ENCODE data around the gene NAV2. TPM values are rescaled to one million over a fixed set of nuclear protein-coding genes. Genes with fewer than 3 reads are reported as not detected.

The NAV2 gene
- total RNA-seq, 1 experiment from 2014 or later, result 22.7 TPM

- H3K27ac ChIP-seq (ENCODE audit: low read length), result no peak overlapping the region
- ATAC-seq (no peak), DNase-seq (ENCODE audit: low read depth, low spot score) (no peak)
- in situ Hi-C loops (cut with HindIII; ENCODE audit: low pct_unique_long_range_greater_than_20kb, low sequenced_read_pairs), result no loop called here
- H3K9me3 ChIP-seq (ENCODE audit: control insufficient read depth, insufficient read depth, low read depth, low read length), result no peaks in the 10 kb centered on the region
- no peaks in the 10 kb centered on the region for H3K27me3 ChIP-seq (ENCODE audit: control insufficient read depth, insufficient read depth, low read length)
- no peaks in the 10 kb centered on the region for H3K36me3 ChIP-seq (ENCODE audit: control insufficient read depth, insufficient read depth, low read length)
- ChIA-PET CTCF (no interaction called here), POLR2A (interaction anchor here (0.5 kb wide), 1 partner anchor 1117 kb away, joined by 4 read pairs; no protein-coding TSS in a partner anchor)
- no peak overlapping the region for H3K4me3 ChIP-seq (ENCODE audit: low read depth in 2 of 2, low read length in 2 of 2)
- no peak for TF ChIP-seq REST (IDR thresholded peaks at IDR 0.05; ENCODE audit: insufficient read depth in 1 of 2, low read depth in 2 of 2, low read length in 1 of 2)
- no peaks in the 10 kb centered on the region for H3K4me1 ChIP-seq (ENCODE audit: control insufficient read depth, insufficient read depth, low read length)
- BruUV-seq (replicated peaks), result no TSS peak
- intact Hi-C loops (cut with micrococcal nuclease; ENCODE audit: unreplicated experiment), result no loop called here
Observed at GRCh38 chr11:20035375-20035700, 322.7 kb downstream of the NAV2 start.

- ATAC-seq, result no peak
- Histone ChIP-seq H3K27me3 (ENCODE audit: control insufficient read depth, insufficient read depth, low read length) (no peaks in the 10 kb centered on the region), H3K4me3 (ENCODE audit: low read depth in 2 of 2, low read length in 2 of 2) (no peak overlapping the region), H3K36me3 (ENCODE audit: control insufficient read depth, insufficient read depth, low read length) (no peaks in the 10 kb centered on the region), H3K9me3 (ENCODE audit: control insufficient read depth, insufficient read depth, low read depth, low read length) (no peaks in the 10 kb centered on the region), H3K27ac (ENCODE audit: low read length) (no peak overlapping the region), H3K4me1 (ENCODE audit: control insufficient read depth, insufficient read depth, low read length) (no peaks in the 10 kb centered on the region)
- in situ Hi-C loops (cut with HindIII; ENCODE audit: low pct_unique_long_range_greater_than_20kb, low sequenced_read_pairs) (no loop called here), intact Hi-C loops (cut with micrococcal nuclease; ENCODE audit: unreplicated experiment) (no loop called here)
- no TSS peak for BruUV-seq (replicated peaks)
- TF ChIP-seq CTCF (IDR thresholded peaks at IDR 0.05) (no peak), SIN3A (IDR thresholded peaks at IDR 0.05; ENCODE audit: borderline replicate concordance, insufficient read depth, low read depth, low read length) (no peak), REST (IDR thresholded peaks at IDR 0.05; ENCODE audit: insufficient read depth in 1 of 2, low read depth in 2 of 2, low read length in 1 of 2) (no peak), TCF7L2 (IDR thresholded peaks at IDR 0.05; ENCODE audit: low read depth, low read length) (no peak), POLR2AphosphoS5 (IDR thresholded peaks at IDR 0.05; ENCODE audit: low read depth, low read length) (no peak)
- ChIA-PET CTCF (no interaction called here), POLR2A (interaction anchor here (0.5 kb wide), 1 partner anchor 1117 kb away, joined by 4 read pairs; no protein-coding TSS in a partner anchor)
- peak; percentile 80 for DNase-seq (ENCODE audit: low read depth, low spot score)
Observed at GRCh38 chr11:20035701-20036601, 323.3 kb downstream of the NAV2 start.
